GM12864 (cell line): ENCODE data around the gene KCTD16.

Experiments
- DNase-seq: peaks from one replicate; pipeline ENCODE4 v3.0.0-alpha.2; 2011; ENCODE audit warnings: low read depth
- H3K4me3 ChIP-seq: 2 replicates; pipeline ENCODE4 v1.5.1; 2011; ENCODE audit warnings: mild to moderate bottlenecking, low read depth, low read length, control low read depth
- TF ChIP-seq, protein P1 (sequence below): IDR thresholded peaks from 2 replicates; pipeline ENCODE4 v1.5.1; 2011; ENCODE audit warnings: low read depth, mild to moderate bottlenecking, moderate library complexity, low read length, control low read depth, inconsistent platforms; ENCODE audit errors: missing control alignments

The KCTD16 gene

DNA sequence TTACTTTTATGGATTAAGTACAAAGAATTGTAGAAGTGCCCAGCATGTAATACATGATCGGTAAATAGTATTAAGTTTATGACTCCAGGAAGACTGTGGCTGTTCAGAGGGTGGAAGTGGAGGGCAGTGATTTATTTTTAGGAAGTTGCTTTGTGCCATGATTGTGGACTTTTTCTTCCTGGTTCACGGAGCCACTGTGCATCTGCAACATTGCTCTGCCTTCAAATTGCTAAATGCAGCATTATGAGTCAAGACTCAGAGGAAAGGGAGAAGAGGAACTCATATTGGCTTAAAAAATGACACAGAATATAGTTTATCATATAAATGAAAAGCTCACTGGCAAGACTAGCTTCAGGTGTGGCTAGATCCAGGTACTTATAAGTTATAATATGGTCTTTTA is 301.5 kb downstream of the KCTD16 start:
- H3K4me3 ChIP-seq, result no peak overlapping the region
- TF ChIP-seq, protein P1, sequence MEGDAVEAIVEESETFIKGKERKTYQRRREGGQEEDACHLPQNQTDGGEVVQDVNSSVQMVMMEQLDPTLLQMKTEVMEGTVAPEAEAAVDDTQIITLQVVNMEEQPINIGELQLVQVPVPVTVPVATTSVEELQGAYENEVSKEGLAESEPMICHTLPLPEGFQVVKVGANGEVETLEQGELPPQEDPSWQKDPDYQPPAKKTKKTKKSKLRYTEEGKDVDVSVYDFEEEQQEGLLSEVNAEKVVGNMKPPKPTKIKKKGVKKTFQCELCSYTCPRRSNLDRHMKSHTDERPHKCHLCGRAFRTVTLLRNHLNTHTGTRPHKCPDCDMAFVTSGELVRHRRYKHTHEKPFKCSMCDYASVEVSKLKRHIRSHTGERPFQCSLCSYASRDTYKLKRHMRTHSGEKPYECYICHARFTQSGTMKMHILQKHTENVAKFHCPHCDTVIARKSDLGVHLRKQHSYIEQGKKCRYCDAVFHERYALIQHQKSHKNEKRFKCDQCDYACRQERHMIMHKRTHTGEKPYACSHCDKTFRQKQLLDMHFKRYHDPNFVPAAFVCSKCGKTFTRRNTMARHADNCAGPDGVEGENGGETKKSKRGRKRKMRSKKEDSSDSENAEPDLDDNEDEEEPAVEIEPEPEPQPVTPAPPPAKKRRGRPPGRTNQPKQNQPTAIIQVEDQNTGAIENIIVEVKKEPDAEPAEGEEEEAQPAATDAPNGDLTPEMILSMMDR, result no peak

DNA sequence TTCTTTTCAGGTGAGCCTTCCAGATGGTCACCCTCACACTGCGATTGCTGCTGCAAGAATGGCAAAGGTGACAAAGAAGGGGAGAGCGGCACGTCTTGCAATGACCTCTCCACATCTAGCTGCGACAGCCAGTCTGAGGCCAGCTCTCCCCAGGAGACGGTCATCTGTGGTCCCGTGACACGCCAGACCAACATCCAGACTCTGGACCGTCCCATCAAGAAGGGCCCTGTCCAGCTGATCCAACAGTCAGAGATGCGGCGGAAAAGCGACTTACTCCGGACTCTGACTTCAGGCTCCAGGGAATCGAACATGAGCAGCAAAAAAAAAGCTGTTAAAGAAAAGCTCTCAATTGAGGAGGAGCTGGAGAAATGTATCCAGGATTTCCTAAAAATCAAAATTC is 303.0 kb downstream of the KCTD16 start:
- TF ChIP-seq, protein P1, result no peak
- no peak overlapping the region for H3K4me3 ChIP-seq
- no peak for DNase-seq

More for the DNA sequence above, 301.5 kb downstream of the KCTD16 start:
- no peak for DNase-seq

DNA sequence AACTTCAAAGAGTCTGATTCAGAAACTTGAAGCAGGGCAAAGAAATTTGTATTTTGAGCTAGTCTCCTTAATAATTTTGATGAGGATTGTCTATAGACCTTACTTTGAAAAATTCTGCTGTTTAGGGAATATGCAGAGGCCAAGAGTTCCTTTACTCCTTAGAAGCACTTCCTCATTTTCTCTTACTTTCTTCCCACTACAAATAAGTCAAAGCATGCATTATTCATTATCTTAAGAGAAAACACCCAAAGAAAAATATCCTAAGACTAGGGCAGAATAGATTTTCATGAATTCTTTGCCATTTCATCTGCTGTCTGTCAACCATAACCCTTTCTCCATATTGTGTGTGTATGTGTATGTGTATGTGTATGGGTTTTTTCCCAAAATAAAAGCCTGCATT is 307.9 kb downstream of the KCTD16 start:
- no peak overlapping the region for H3K4me3 ChIP-seq
- DNase-seq, result no peak
- TF ChIP-seq, protein P1, result no peak

DNA sequence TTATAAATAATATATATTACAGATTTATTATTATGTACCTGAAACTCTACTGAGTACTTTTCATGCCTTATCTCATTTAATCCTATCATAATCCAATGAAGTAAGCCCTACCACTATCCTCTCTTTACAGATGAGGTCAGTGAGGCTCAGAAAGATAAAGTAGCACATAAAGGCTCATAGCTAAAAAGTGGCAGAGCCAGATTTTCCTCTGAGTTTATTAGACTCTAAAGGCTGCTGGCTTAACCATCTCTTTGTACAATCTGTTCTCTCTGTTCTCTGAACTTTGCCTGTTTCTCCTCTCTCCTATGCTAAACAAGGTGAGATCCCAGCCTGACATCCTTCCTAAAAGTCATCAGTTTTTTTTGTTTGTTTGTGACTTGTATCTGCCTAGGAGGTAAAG is 311.2 kb downstream of the KCTD16 start:
- TF ChIP-seq, protein P1, result no peak

DNA sequence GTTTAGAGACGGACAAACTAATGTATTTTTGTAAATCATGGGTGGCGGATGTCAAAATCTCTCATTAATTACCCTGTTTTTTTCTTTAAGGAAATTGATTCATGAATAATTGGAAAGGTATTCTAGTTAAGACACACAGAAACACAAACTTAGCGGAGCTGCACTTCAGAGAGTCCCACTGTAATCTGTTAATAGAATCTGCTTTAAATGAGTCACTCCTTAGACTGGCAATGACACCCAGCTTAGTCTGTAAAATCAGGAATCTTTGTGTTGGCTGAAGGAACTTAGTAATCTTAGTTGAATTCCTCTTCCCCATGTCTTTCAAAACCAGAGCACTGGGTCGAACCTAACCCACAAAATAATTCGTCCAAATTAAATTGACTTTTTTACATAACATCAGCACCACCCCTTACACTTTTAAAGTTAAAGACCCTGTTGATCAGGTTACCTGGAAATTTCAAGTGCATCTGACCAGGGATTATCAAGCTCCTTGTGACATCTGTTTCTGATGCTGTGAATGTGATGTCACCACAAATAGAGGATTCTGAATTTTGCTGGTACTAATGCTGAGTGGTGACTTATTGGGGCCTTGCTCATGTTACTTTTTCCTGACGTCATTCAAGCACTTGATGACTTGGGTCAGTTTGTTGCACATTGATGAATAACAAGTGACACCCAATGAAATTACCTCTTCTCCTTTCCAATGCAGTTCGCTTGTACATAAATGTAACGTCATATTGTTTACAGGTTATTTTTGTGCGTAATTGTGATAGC is 313.6 kb downstream of the KCTD16 start:
- H3K4me3 ChIP-seq, result no peak overlapping the region
- TF ChIP-seq, protein P1, result no peak
- DNase-seq, result no peak

More for the DNA sequence above, 311.2 kb downstream of the KCTD16 start:
- no peak overlapping the region for H3K4me3 ChIP-seq
- DNase-seq, result no peak

DNA sequence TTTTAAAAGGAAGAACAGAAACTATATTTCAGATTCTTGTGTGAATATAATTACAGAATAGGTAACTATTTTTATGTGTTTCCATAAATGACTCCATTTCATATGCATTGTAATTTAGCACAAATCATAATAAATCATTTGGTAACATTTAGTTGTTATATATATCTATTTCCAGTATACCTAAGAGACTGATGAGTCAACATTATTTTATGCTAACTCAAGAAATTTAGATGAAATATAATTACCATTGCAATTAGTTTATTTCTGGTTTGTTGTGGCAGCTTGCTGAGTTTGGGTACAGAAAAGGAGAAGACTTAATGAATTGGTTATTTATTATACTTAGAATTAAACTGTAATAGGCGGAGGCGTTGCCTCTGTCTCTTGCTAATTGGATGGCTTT is 314.9 kb downstream of the KCTD16 start:
- H3K4me3 ChIP-seq, result no peak overlapping the region
- TF ChIP-seq, protein P1, result no peak
- no peak for DNase-seq

DNA sequence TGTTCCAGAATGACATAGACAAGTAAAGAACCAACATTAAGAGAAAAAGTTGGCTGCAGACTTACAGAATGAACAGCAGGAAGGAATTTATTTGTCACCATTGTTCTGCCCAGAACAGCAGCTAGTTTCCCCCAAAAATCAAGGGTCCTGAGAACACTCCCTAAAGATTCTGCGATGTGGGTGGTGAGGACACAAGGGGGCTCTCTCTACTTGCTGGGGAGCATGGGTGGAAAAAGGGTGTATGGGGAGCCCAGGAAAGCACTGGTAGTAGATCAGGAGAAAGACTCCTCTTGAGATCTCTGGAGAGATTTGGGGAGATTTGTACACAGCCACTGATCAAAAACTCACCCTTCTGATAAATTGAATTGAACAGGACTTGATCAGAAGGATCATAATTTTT is 316.5 kb downstream of the KCTD16 start:
- H3K4me3 ChIP-seq, result no peak overlapping the region
- DNase-seq, result no peak
- TF ChIP-seq, protein P1, result no peak
